Measurements from ENCODE around the gene GRM1.

DNA sequence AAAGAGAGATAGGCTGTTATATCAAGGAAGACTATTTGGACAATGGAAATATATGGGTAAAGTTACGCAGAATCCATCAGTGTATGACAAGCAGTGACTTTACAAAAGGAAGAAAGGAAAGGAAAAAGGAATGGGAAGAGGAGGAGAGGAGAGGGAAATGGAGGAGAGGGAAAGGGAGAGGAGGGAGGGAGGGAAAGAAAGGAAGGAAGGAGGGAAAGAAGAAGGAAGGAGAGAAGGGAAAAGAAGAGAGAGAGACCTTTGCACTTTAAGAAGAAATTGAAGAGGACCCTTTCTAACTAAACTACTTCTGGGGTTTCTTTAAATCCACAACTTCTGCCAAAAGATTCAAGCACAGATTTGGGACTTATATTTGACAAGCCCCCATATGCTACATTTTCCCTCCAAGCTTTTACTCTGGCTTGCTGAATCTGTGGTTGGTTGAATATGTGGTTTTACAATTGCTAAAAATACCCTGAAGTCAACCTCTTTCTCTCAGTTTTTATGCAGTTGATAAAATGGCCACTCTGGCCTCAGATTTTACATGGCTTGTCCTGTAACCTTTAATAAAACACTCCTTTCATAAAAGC lies 394.0 kb downstream of the GRM1 start:
- TF ChIP-seq EZH2 (IDR thresholded peaks at IDR 0.05; ENCODE audit: borderline replicate concordance, low read length) = no peak
- TF ChIP-seq, protein P1, sequence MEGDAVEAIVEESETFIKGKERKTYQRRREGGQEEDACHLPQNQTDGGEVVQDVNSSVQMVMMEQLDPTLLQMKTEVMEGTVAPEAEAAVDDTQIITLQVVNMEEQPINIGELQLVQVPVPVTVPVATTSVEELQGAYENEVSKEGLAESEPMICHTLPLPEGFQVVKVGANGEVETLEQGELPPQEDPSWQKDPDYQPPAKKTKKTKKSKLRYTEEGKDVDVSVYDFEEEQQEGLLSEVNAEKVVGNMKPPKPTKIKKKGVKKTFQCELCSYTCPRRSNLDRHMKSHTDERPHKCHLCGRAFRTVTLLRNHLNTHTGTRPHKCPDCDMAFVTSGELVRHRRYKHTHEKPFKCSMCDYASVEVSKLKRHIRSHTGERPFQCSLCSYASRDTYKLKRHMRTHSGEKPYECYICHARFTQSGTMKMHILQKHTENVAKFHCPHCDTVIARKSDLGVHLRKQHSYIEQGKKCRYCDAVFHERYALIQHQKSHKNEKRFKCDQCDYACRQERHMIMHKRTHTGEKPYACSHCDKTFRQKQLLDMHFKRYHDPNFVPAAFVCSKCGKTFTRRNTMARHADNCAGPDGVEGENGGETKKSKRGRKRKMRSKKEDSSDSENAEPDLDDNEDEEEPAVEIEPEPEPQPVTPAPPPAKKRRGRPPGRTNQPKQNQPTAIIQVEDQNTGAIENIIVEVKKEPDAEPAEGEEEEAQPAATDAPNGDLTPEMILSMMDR (IDR thresholded peaks at IDR 0.05; ENCODE audit: low read length) = no peak
